ENCODE data around the gene ACOX3.
A peak's percentile ranks its signal among the peaks of the same experiment; 100 is the strongest.

The ACOX3 gene

DNA sequence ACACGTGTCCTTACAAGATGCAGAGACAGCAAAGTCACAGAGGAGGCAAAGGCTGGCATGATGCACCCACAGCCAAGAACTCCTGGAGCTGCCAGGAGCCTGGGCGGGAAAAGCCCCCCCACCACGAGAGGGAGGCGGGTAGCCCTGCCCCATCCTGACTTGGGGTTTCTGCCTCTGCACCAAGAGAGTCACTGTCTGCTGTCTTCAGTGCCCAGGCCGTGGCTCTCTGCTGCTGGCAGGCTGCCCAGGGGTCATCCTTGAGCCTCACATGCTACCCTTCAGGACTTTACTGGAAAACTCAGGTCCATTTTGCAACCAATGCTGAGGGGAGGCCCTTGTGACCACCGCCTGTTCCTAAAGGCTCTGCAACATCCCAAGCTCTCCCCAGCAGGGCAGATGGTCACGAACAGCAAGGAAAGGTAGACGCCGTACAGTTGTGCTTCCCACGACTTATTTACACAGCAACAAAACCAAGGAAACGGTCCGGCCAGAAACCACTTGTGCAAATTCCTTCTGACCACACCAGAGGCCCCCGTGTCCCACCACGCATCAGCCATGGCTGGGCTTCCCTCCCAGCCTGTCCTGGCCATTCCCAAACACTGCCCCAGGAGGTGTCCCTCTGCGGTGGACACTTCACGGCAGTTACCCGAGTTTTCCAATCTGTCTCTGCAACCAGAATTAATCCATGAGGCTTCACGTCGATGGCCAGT is 56.9 kb downstream of the ACOX3 start:
- H2AFZ ChIP-seq (ENCODE audit: low read length) = no peak overlapping the region
- peaks cover 37% of the 10 kb centered on the region for H3K4me1 ChIP-seq (ENCODE audit: insufficient read depth, low read length, severe bottlenecking)
- H3K27me3 ChIP-seq (ENCODE audit: insufficient read depth, low read length) = no peaks in the 10 kb centered on the region
- peak overlapping the region; percentile 31 for H3K4me3 ChIP-seq (ENCODE audit: low read depth, low read length, poor library complexity, severe bottlenecking)
- H4K20me1 ChIP-seq (ENCODE audit: insufficient read depth, low read length) = no peaks in the 10 kb centered on the region
- peak overlapping the region; percentile 75 for H3K9ac ChIP-seq (ENCODE audit: low read length)
- peak overlapping the region; percentile 97 for H3K27ac ChIP-seq (ENCODE audit: low read depth, low read length, poor library complexity, severe bottlenecking)
- TF ChIP-seq, protein P1, sequence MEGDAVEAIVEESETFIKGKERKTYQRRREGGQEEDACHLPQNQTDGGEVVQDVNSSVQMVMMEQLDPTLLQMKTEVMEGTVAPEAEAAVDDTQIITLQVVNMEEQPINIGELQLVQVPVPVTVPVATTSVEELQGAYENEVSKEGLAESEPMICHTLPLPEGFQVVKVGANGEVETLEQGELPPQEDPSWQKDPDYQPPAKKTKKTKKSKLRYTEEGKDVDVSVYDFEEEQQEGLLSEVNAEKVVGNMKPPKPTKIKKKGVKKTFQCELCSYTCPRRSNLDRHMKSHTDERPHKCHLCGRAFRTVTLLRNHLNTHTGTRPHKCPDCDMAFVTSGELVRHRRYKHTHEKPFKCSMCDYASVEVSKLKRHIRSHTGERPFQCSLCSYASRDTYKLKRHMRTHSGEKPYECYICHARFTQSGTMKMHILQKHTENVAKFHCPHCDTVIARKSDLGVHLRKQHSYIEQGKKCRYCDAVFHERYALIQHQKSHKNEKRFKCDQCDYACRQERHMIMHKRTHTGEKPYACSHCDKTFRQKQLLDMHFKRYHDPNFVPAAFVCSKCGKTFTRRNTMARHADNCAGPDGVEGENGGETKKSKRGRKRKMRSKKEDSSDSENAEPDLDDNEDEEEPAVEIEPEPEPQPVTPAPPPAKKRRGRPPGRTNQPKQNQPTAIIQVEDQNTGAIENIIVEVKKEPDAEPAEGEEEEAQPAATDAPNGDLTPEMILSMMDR (IDR thresholded peaks at IDR 0.05; ENCODE audit: low read length) = no peak
- no peak for TF ChIP-seq EZH2 (IDR thresholded peaks at IDR 0.05; ENCODE audit: borderline replicate concordance, low read length)
- H3K79me2 ChIP-seq (ENCODE audit: insufficient read depth, low read length) = no peaks in the 10 kb centered on the region
- H3K4me2 ChIP-seq (ENCODE audit: low read length) = peak overlapping the region; percentile 62
- H3F3A ChIP-seq (ENCODE audit: insufficient read depth, low read length) = no peaks in the 10 kb centered on the region
- H3K9me3 ChIP-seq (ENCODE audit: low read length) = no peaks in the 10 kb centered on the region
- no peaks in the 10 kb centered on the region for H3K9me2 ChIP-seq (ENCODE audit: low read depth, low read length)
- H3K36me3 ChIP-seq (ENCODE audit: insufficient read depth, low read length) = peaks cover 6% of the 10 kb centered on the region

DNA sequence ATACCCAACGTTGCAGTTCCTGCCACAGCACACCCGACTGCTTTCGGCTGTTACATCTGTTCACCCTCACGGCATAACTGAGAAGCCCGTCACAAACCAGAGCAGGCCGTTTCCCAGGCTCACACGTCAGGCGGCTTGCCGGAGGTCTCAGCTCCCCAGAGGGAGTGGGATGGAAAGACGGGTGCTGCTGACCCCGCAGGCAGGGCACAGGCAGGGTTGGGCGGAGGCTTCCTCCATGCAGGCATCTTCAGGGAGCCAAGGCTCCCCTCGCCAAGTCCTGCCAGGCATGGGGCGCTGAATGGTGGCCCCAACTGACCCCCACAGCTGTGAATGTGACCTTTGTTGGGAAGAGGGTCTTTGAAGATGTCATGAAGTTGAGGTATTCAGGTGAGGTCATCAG is 57.5 kb downstream of the ACOX3 start:
- Histone ChIP-seq H3K9me3 (ENCODE audit: low read length) (no peaks in the 10 kb centered on the region), H3K27me3 (ENCODE audit: insufficient read depth, low read length) (no peaks in the 10 kb centered on the region), H3K4me3 (ENCODE audit: low read depth, low read length, poor library complexity, severe bottlenecking) (peak overlapping the region; percentile 31), H2AFZ (ENCODE audit: low read length) (no peak overlapping the region), H4K20me1 (ENCODE audit: insufficient read depth, low read length) (no peaks in the 10 kb centered on the region), H3K36me3 (ENCODE audit: insufficient read depth, low read length) (peaks cover 6% of the 10 kb centered on the region), H3F3A (ENCODE audit: insufficient read depth, low read length) (no peaks in the 10 kb centered on the region), H3K4me2 (ENCODE audit: low read length) (peak overlapping the region; percentile 62), H3K9ac (ENCODE audit: low read length) (peak overlapping the region; percentile 75), H3K79me2 (ENCODE audit: insufficient read depth, low read length) (no peaks in the 10 kb centered on the region), H3K9me2 (ENCODE audit: low read depth, low read length) (no peaks in the 10 kb centered on the region), H3K27ac (ENCODE audit: low read depth, low read length, poor library complexity, severe bottlenecking) (peak overlapping the region; percentile 97), H3K4me1 (ENCODE audit: insufficient read depth, low read length, severe bottlenecking) (peaks cover 37% of the 10 kb centered on the region)
- TF ChIP-seq EZH2 (IDR thresholded peaks at IDR 0.05; ENCODE audit: borderline replicate concordance, low read length) = no peak
- TF ChIP-seq, protein P1 (IDR thresholded peaks at IDR 0.05; ENCODE audit: low read length) = no peak

DNA sequence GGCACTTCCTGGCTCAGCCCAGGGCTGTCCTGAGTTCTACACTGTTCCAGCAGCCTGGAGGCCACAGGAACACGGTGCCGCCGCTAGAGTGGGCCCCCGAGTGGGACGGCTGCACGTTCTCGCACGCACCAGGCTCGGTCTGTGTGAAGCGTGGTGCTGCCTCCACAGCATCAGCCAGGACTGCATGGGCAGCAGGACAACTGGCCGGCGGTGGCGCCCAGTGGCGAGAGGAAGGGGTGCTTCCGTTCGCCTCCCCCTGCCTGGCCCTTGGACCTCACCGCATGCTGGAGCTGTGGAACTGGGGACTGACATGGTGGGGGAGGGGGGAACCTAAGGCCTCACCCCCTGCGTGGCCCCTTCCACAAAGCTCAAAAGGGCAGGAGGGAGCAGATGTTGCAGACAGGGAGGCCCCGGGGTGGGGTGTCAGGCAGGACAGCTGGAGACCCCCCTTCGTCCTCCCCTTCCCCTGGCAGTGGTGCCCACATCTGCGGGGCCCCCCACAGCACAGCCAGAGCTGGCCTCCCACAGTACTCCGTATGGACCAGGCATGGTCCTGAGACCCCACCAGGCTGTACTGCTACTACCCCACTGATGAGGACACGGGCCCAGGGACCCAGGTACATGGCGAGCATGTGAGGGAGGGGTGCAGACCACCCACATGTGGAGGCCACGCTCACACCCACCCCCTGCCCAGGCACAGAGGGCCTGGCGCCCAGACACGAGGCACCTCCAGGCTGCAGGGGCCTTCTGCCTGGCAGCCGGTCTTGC is 58.5 kb downstream of the ACOX3 start:
- Histone ChIP-seq H3K9ac (ENCODE audit: low read length) (no peak overlapping the region; the same call in 1 of the 2 replicates), H3K27me3 (ENCODE audit: insufficient read depth, low read length) (no peaks in the 10 kb centered on the region), H3K27ac (ENCODE audit: low read depth, low read length, poor library complexity, severe bottlenecking) (peak overlapping the region; percentile 97), H3K9me3 (ENCODE audit: low read length) (no peaks in the 10 kb centered on the region), H3F3A (ENCODE audit: insufficient read depth, low read length) (no peaks in the 10 kb centered on the region), H3K4me1 (ENCODE audit: insufficient read depth, low read length, severe bottlenecking) (peaks cover 37% of the 10 kb centered on the region), H2AFZ (ENCODE audit: low read length) (no peak overlapping the region), H3K36me3 (ENCODE audit: insufficient read depth, low read length) (peaks cover 1% of the 10 kb centered on the region), H3K4me3 (ENCODE audit: low read depth, low read length, poor library complexity, severe bottlenecking) (no peak overlapping the region), H3K9me2 (ENCODE audit: low read depth, low read length) (no peaks in the 10 kb centered on the region), H3K79me2 (ENCODE audit: insufficient read depth, low read length) (no peaks in the 10 kb centered on the region), H3K4me2 (ENCODE audit: low read length) (no peak overlapping the region), H4K20me1 (ENCODE audit: insufficient read depth, low read length) (no peaks in the 10 kb centered on the region)
- TF ChIP-seq, protein P1 (IDR thresholded peaks at IDR 0.05; ENCODE audit: low read length) = no peak
- TF ChIP-seq EZH2 (IDR thresholded peaks at IDR 0.05; ENCODE audit: borderline replicate concordance, low read length) = no peak
